GM19099 (cell line): ENCODE results near the gene SLC22A7.

ENCODE experiments used
- POLR2A ChIP-seq: IDR thresholded peaks from 3 replicates; pipeline ENCODE4 v1.6.1; 2011; ENCODE audit warnings: low read depth; ENCODE audit not compliant: insufficient read length; ENCODE audit errors: extremely low read depth

The SLC22A7 gene

GRCh38 chr6:43286456-43286979 lies 11.5 kb upstream of the SLC22A7 start:
- TF ChIP-seq POLR2A: no peak

GRCh38 chr6:43286980-43287716 lies 10.9 kb upstream of the SLC22A7 start:
- no peak for TF ChIP-seq POLR2A

GRCh38 chr6:43287717-43288679 lies 10.1 kb upstream of the SLC22A7 start:
- TF ChIP-seq POLR2A: no peak

DNA sequence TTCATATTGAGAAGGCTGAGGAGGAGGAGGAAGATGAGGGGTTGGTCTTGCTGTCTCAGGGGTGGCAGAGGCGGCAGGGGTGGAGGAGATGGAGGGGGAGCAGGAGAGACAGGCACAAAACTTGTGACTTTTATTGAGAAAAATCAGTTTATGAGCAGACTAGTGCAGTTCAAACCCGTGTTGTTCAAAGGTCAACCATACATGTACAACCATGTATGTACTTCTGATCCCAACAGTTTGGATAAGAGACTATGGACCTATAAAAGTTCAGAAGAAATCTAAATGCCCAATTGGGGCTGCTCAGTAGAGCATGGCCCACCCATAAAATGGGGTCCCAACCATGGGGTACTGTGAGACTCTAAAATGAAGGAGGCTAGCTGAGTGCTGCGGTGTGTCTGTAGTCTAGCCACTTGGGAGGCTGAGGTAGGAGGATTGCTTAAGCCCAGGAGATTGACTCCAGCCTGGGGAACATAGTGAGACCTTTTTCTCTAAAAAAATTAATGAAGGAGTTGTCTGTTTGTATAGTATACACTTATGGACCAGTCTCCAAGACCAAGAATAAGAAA lies 7.6 kb upstream of the SLC22A7 start:
- no peak for TF ChIP-seq POLR2A

DNA sequence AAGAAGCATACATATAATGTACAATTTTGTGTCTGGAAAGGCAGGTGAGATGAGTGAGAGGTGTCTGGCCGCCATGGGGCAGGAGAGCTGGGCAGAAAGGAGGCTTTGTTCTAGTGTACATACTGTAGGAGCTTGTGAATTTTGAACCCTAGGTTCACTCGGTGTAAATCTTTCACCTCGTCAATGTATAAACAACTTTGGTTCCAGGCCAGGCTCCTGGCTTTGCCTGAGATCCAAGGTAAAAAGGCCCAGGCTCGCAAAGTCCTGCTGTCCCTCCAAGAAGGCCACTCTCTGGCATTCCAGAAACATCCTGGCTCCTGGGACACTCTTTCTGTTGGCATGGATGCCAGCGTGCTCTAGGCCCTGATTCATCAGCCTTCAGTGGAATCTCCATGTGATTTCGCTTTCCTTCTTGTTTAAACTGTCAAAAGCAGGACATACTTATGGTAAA lies 7.1 kb upstream of the SLC22A7 start:
- no peak for TF ChIP-seq POLR2A

DNA sequence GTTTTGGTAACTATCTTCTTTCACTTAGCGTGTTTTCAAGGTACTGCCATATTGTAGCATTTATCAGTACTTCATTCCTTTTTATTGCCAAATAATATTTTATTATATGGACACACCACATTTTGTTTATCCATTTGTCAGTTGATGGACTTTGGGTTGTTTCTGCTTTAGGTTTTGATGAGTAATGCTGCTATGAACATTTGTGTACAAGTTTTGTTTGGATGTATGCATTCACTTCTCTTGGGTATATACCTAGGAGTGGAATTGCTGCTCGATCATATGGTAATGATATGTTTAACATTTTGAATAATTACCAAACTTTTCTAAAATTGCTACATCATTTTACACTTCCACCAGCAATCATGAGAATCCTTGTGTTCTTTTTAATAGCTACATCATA lies 6.4 kb upstream of the SLC22A7 start:
- TF ChIP-seq POLR2A: no peak

DNA sequence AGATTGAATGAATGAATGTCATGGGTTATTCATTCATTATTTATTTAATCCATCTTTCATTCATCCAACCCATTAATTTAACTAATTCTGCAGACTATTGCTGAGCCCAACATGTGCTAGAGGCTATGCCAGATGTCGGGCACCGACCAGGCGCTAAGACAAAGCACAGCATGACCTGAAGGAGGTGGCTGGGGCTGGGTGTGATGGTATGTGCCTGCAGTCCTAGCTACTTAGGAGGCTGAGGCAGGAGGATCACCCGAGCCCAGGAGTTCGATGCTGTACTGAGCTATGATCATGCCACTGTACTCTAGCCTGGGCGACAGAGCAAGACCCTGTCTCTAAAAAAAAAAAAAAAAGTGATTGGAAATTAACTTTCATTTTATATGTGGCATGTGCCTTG lies 5.7 kb upstream of the SLC22A7 start:
- TF ChIP-seq POLR2A: no peak

DNA sequence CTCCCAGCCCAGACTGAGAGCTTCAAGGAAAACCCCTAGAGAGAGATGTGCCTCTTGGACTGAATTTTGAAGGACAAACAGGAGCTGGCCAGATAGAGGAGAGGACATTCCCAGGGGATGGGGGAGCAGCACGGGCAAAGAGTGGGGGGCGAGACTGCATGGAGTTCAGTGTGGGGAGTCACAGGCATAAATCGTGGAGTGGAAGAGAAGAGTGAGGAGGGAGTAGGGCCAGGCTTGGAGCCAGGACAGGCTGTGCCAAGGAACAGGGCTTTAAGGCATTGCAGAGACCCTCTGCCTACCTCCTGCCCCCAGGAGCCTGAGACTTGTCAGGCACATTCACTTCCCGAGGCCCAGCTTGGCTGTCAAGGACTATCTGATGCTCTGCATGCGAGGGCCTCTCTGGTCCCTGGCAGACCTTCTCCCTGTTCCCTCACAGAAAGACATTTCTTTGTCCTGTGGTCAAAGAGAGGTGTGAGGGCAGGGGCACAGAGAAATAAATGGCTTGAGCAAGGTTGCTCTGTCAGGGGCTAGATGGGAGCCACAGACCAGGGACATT lies 5.2 kb upstream of the SLC22A7 start:
- TF ChIP-seq POLR2A: no peak

DNA sequence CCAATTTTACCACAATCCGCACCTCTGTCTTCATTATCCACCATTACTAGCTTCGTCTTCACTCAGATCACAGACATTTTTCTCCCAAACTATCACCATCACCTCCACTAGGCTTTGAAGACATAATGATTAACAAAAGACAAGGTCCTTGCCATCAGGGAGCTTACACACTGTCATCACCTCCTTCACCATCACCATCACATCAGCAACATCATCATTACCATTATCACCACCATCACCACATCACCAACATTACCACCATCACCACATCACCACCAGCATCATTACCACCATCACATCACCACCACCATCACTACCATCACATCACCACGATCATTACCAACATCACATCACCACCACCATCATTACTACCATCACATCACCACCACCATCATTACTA lies 4.4 kb upstream of the SLC22A7 start:
- no peak for TF ChIP-seq POLR2A

- no peak for TF ChIP-seq POLR2A
Observed at GRCh38 chr6:43294536-43294935, 3.5 kb upstream of the SLC22A7 start.

GRCh38 chr6:43295456-43295855 lies 2.6 kb upstream of the SLC22A7 start:
- TF ChIP-seq POLR2A: no peak

- no peak for TF ChIP-seq POLR2A
Observed at GRCh38 chr6:43296780-43297497, 1.1 kb upstream of the SLC22A7 start.

DNA sequence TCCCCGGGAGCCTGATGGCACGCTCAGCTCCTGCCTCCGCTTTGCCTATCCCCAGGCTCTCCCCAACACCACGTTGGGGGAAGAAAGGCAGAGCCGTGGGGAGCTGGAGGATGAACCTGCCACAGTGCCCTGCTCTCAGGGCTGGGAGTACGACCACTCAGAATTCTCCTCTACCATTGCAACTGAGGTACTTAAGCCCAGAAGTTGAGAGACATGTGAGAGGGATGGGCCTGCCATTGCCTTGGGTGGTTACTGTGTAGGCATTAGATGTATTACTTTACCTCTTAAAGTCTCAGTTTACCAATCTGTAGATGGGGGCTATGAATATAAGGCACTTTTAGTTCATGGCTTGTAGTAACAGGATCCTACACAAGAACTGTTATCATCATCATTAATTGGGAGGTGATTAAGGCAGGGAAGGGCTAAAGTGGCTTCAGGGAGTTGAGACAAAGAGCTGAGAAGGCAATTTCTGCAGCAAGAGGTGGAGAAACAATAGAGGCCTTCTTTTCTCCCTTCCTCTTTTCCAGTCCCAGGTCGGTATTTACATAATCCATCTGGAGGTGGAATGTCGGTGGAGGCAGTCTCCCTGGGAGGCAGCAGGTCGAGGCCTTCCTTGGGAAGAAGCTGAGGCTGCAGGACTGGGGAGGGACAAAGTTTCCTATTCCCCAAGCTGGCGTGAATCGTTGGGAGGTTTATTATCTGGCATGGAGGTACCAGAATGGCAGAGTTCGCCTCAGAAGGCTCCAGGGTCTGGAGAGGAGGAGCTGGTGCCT lies 691 bp downstream of the SLC22A7 start:
- no peak for TF ChIP-seq POLR2A
